ENCODE data around the gene RAB11A. TPM values are rescaled to one million over a fixed set of nuclear protein-coding genes. Genes with fewer than 3 reads are reported as not detected.

Gene RAB11A
- total and polyA plus RNA-seq, 9 of the 15 experiments (the other 6 are each of a cell fraction or from before 2014, with no cell fraction given), result 129 to 369 (median 245) TPM

- TF ChIP-seq ETV1 (tag; conservative IDR thresholded peaks at IDR 0.05; ENCODE audit: low read depth) (no peak), ZNF445 (CRISPR knock-in tag; IDR thresholded peaks at IDR 0.05; ENCODE audit: low read depth) (no peak), PREB (CRISPR knock-in tag; IDR thresholded peaks at IDR 0.05) (no peak), SIN3A (IDR thresholded peaks at IDR 0.05; ENCODE audit: borderline replicate concordance in 2 of 2, control insufficient read depth in 1 of 2, low read depth in 2 of 2, low read length in 2 of 2) (no peak), SIRT6 (IDR thresholded peaks at IDR 0.05; ENCODE audit: low read depth, low read length) (no peak), NR2C2 (CRISPR knock-in tag; IDR thresholded peaks at IDR 0.05) (no peak; the same call in 1 of the 2 replicates), NR2C2 (tag; IDR thresholded peaks at IDR 0.05) (peak; percentile 44; the same call in 1 of the 2 replicates), ZZZ3 (IDR thresholded peaks at IDR 0.05) (no peak), CHCHD3 (CRISPR knock-in tag; IDR thresholded peaks at IDR 0.05) (no peak), TBP (optimal IDR thresholded peaks at IDR 0.05; ENCODE audit: low read depth, low read length) (no peak), LCOR (CRISPR knock-in tag; IDR thresholded peaks at IDR 0.05) (peak; percentile 68; the same call in 1 of the 2 replicates), ZNF282 (CRISPR knock-in tag; IDR thresholded peaks at IDR 0.05) (no peak), ZBTB34 (CRISPR knock-in tag; IDR thresholded peaks at IDR 0.05) (no peak), FOXM1 (IDR thresholded peaks at IDR 0.05; ENCODE audit: low read depth) (no peak), FOXM1 (CRISPR knock-in tag; IDR thresholded peaks at IDR 0.05; ENCODE audit: low read depth) (no peak), CBX8 (IDR thresholded peaks at IDR 0.05; ENCODE audit: borderline replicate concordance, extremely low read depth, low read depth, low read length, poor library complexity, severe bottlenecking) (no peak), SNIP1 (IDR thresholded peaks at IDR 0.05; ENCODE audit: low read depth) (no peak), ZFPM2 (CRISPR knock-in tag; IDR thresholded peaks at IDR 0.05) (no peak), KDM4B (IDR thresholded peaks at IDR 0.05; ENCODE audit: borderline replicate concordance in 2 of 2, low read depth in 1 of 2) (no peak), NCOA2 (IDR thresholded peaks at IDR 0.05; ENCODE audit: partially characterized antibody in 2 of 2) (no peak), ZNF764 (CRISPR knock-in tag; IDR thresholded peaks at IDR 0.05; ENCODE audit: low read depth) (no peak), KLF16 (IDR thresholded peaks at IDR 0.05) (no peak), KDM2B (CRISPR knock-in tag; IDR thresholded peaks at IDR 0.05) (no peak), ID3 (CRISPR knock-in tag; IDR thresholded peaks at IDR 0.05) (no peak), ID3 (tag; IDR thresholded peaks at IDR 0.05) (peak; percentile 75; the same call in 1 of the 2 replicates), NR2C1 (IDR thresholded peaks at IDR 0.05) (no peak), NR2C1 (tag; IDR thresholded peaks at IDR 0.05) (no peak), BCL6 (CRISPR knock-in tag; IDR thresholded peaks at IDR 0.05) (no peak)
Observed at GRCh38 chr15:65904301-65904700, 35.0 kb downstream of the RAB11A start (continued).

Measured in K562 (cell line).